H1 (cell line): ENCODE results near the gene SNF8. TPM values are rescaled to one million over a fixed set of nuclear protein-coding genes. Genes with fewer than 3 reads are reported as not detected.
A peak's percentile ranks its signal among the peaks of the same experiment; 100 is the strongest.

Experiments used
- CTCF ChIA-PET: fragments of 300-600 bp; sonication (Branson Sonifier 250); formaldehyde crosslinking; loops from one replicate; lab custom pipeline; 2021; ENCODE audit not compliant: partially characterized antibody; lab: Charles Lee
- POLR2A ChIA-PET: fragments of 300-600 bp; sonication (Branson Sonifier 250); formaldehyde crosslinking; loops from one replicate; lab custom pipeline; 2021; ENCODE audit warnings: inconsistent platforms; ENCODE audit not compliant: partially characterized antibody; lab: Charles Lee
- DNase-seq, 2 experiments: peaks; one replicate each; pipeline versions ENCODE4 v3.0.0 to v3.0.0-alpha.2; 2010 to 2022; ENCODE audit warnings: low spot score in 2 of 2, low read depth in 1 of 2, mixed read lengths in 1 of 2
- FAIRE-seq: peaks from 2 replicates; lab custom pipeline; 2011; peaks lifted over from hg19 to GRCh38; lab: Jason Lieb, UNC
- H2AFZ ChIP-seq: 2 replicates; pipeline ENCODE4 v1.8.1; 2012; ENCODE audit warnings: low read length, inconsistent platforms
- H2AK5ac ChIP-seq: 2 replicates; pipeline ENCODE4 v1.6.1; 2013; ENCODE audit warnings: low read depth, low read length
- H2BK120ac ChIP-seq: replicated peaks from 2 replicates; pipeline ENCODE3; 2013; ENCODE audit warnings: low read depth, low read length, inconsistent platforms
- H2BK12ac ChIP-seq: 2 replicates; pipeline ENCODE4 v1.6.1; 2013; ENCODE audit warnings: low read depth, low read length
- H2BK15ac ChIP-seq: 2 replicates; pipeline ENCODE4 v1.6.1; 2013; ENCODE audit warnings: low read length
- H2BK20ac ChIP-seq: 2 replicates; pipeline ENCODE4 v1.6.1; 2013; ENCODE audit warnings: low read length
- H2BK5ac ChIP-seq: 2 replicates; pipeline ENCODE4 v1.6.1; 2013; ENCODE audit warnings: low read depth, low read length
- H3K14ac ChIP-seq: 2 replicates; pipeline ENCODE4 v1.6.1; 2013; ENCODE audit warnings: inconsistent platforms; ENCODE audit not compliant: insufficient read length
- H3K18ac ChIP-seq: 2 replicates; pipeline ENCODE4 v1.6.1; 2013; ENCODE audit warnings: low read length; ENCODE audit errors: extremely low read depth
- H3K23ac ChIP-seq: 2 replicates; pipeline ENCODE4 v1.6.1; 2013; ENCODE audit warnings: inconsistent platforms; ENCODE audit not compliant: insufficient read length
- H3K23me2 ChIP-seq: 2 replicates; pipeline ENCODE4 v1.6.1; 2013; ENCODE audit warnings: low read depth, low read length
- H3K27ac ChIP-seq: 2 replicates; pipeline ENCODE4 v1.6.1; 2011; ENCODE audit warnings: low read depth, low read length, inconsistent platforms
- H3K27me3 ChIP-seq, 4 experiments: replicated peaks in 1 of 4; 1 replicate in 1 of 4; 2 replicates in 3 of 4; pipeline versions ENCODE4 v1.6.1 to v1.8.1; 2011 to 2013; ENCODE audit warnings: low read length in 3 of 4, mild to moderate bottlenecking in 3 of 4, inconsistent platforms in 2 of 4, mixed read lengths in 2 of 4, moderate library complexity in 1 of 4; ENCODE audit not compliant: control insufficient read depth in 3 of 4, insufficient read depth in 3 of 4; ENCODE audit errors: extremely low read depth in 1 of 4
- H3K36me3 ChIP-seq, 4 experiments: 2 replicates each; pipeline versions ENCODE4 v1.6.1 to v1.8.1; 2011 to 2013; ENCODE audit warnings: mild to moderate bottlenecking in 4 of 4, low read length in 3 of 4, moderate library complexity in 2 of 4, control low read depth in 1 of 4, inconsistent platforms in 1 of 4; ENCODE audit not compliant: insufficient read depth in 4 of 4, control insufficient read depth in 2 of 4
- H3K4ac ChIP-seq: replicated peaks from 2 replicates; pipeline ENCODE3; 2013; ENCODE audit warnings: low read length, low read depth, mixed read lengths, inconsistent platforms; ENCODE audit not compliant: insufficient read length
- H3K4me1 ChIP-seq, 4 experiments: replicated peaks in 1 of 4; 1 replicate in 1 of 4; 2 replicates in 3 of 4; pipeline versions ENCODE4 v1.6.1 to v1.8.1; 2011 to 2013; ENCODE audit warnings: low read length in 3 of 4, inconsistent platforms in 2 of 4, mixed read lengths in 1 of 4; ENCODE audit not compliant: insufficient read depth in 4 of 4, control insufficient read depth in 3 of 4
- H3K4me2 ChIP-seq, 2 experiments: 2 replicates each; pipeline versions ENCODE4 v1.6.1 to v1.8.1; 2011 to 2013; ENCODE audit warnings: low read depth in 2 of 2, low read length in 2 of 2, control low read depth in 1 of 2, inconsistent platforms in 1 of 2, mild to moderate bottlenecking in 1 of 2; ENCODE audit not compliant: insufficient read depth in 1 of 2
- H3K4me3 ChIP-seq, 4 experiments: fragments of 200-600, 300-600 bp in 1 of 4; sonication (generic), shearing (Covaris generic), sonication (Bioruptor Twin) in 1 of 4; 2 replicates each; pipeline versions ENCODE4 v1.5.1 to v1.8.1; 2011 to 2016; ENCODE audit warnings: low read length in 4 of 4, low read depth in 3 of 4, control low read depth in 2 of 4, inconsistent platforms in 2 of 4, mild to moderate bottlenecking in 2 of 4, mixed read lengths in 1 of 4, moderate library complexity in 1 of 4; ENCODE audit not compliant: insufficient read depth in 2 of 4; ENCODE audit errors: extremely low read depth in 1 of 4
- H3K56ac ChIP-seq: replicated peaks from 2 replicates; pipeline ENCODE3; 2013; ENCODE audit warnings: low read depth, mild to moderate bottlenecking, mixed read lengths, low read length, inconsistent platforms; ENCODE audit not compliant: insufficient read length
- H3K79me1 ChIP-seq: 2 replicates; pipeline ENCODE4 v1.6.1; 2013; ENCODE audit warnings: low read depth, low read length, control low read depth
- H3K79me2 ChIP-seq, 2 experiments: 2 replicates each; pipeline versions ENCODE4 v1.6.1 to v1.8.1; 2012 to 2013; ENCODE audit warnings: low read length in 2 of 2, mild to moderate bottlenecking in 2 of 2, inconsistent platforms in 1 of 2; ENCODE audit not compliant: insufficient read depth in 2 of 2, control insufficient read depth in 1 of 2
- H3K9ac ChIP-seq, 4 experiments: replicated peaks in 1 of 4; 1 replicate in 1 of 4; 2 replicates in 3 of 4; pipeline versions ENCODE4 v1.6.1 to v1.8.1; 2011 to 2013; ENCODE audit warnings: low read depth in 3 of 4, low read length in 3 of 4, control low read depth in 2 of 4, mild to moderate bottlenecking in 2 of 4, moderate library complexity in 2 of 4, inconsistent platforms in 1 of 4; ENCODE audit errors: extremely low read depth in 1 of 4
- H3K9me3 ChIP-seq, 2 experiments: 2 replicates each; pipeline versions ENCODE4 v1.6.1 to v1.8.1; 2012 to 2013; ENCODE audit warnings: mild to moderate bottlenecking in 2 of 2, moderate library complexity in 2 of 2, control low read depth in 1 of 2, inconsistent platforms in 1 of 2, low read depth in 1 of 2, low read length in 1 of 2, mixed read lengths in 1 of 2; ENCODE audit not compliant: insufficient read depth in 2 of 2
- H4K20me1 ChIP-seq, 2 experiments: replicated peaks in 1 of 2; 2 replicates each; pipeline versions ENCODE3 to v1.8.1; 2011 to 2013; ENCODE audit warnings: inconsistent platforms in 2 of 2, low read length in 2 of 2, mild to moderate bottlenecking in 1 of 2; ENCODE audit not compliant: insufficient read depth in 2 of 2, control insufficient read depth in 1 of 2
- H4K5ac ChIP-seq: 2 replicates; pipeline ENCODE4 v1.6.1; 2013; ENCODE audit warnings: low read length, low read depth, mixed read lengths, inconsistent platforms; ENCODE audit not compliant: insufficient read length
- H4K8ac ChIP-seq: 2 replicates; pipeline ENCODE4 v1.8.0; 2013; ENCODE audit warnings: mild to moderate bottlenecking, moderate library complexity, low read length, inconsistent platforms; ENCODE audit not compliant: insufficient read depth; ENCODE audit errors: extremely low read depth
- H4K91ac ChIP-seq: replicated peaks from 2 replicates; pipeline ENCODE3; 2013; ENCODE audit warnings: low read length, mixed read lengths, inconsistent platforms; ENCODE audit not compliant: insufficient read length
- EZH2 ChIP-seq: fragments of 200-600 bp; sonication (generic); IDR thresholded peaks from 2 replicates; pipeline ENCODE4 v1.7.1; 2012; ENCODE audit warnings: low read depth, mild to moderate bottlenecking, moderate library complexity, low read length, inconsistent platforms; ENCODE audit not compliant: severe bottlenecking
- GABPA ChIP-seq: IDR thresholded peaks from 2 replicates; pipeline ENCODE4 v1.6.1; 2011; ENCODE audit warnings: mild to moderate bottlenecking, low read length, moderate library complexity, borderline replicate concordance; ENCODE audit not compliant: insufficient read depth
- HDAC2 ChIP-seq, 2 experiments: fragments of 300-600 bp in 1 of 2; sonication (generic) in 1 of 2; IDR thresholded peaks; 2 replicates each; pipeline ENCODE4 v1.6.1; 2011 to 2012; ENCODE audit warnings: low read depth in 2 of 2, low read length in 2 of 2, mild to moderate bottlenecking in 2 of 2, moderate library complexity in 2 of 2, borderline replicate concordance in 1 of 2, inconsistent platforms in 1 of 2
- POLR2A ChIP-seq, 2 experiments: IDR thresholded peaks; 1 replicate in 1 of 2; 2 replicates in 1 of 2; pipeline ENCODE4 v1.6.1; 2011; ENCODE audit warnings: low read depth in 2 of 2, low read length in 2 of 2, mild to moderate bottlenecking in 2 of 2; ENCODE audit errors: control extremely low read depth in 1 of 2
- POLR2AphosphoS5 ChIP-seq: IDR thresholded peaks from 2 replicates; pipeline ENCODE4 v1.6.1; 2011; ENCODE audit warnings: low read depth, low read length
- RNF2 ChIP-seq: fragments of 200-900, 300-1000 bp; sonication (generic); IDR thresholded peaks from 2 replicates; pipeline ENCODE4 v1.7.1; 2016; ENCODE audit warnings: borderline replicate concordance, low read depth, mild to moderate bottlenecking, antibody characterized with exemption, low read length; ENCODE audit not compliant: poor library complexity, severe bottlenecking; ENCODE audit errors: missing control alignments
- SIN3A ChIP-seq, 2 experiments: IDR thresholded peaks in 1 of 2; conservative IDR thresholded peaks in 1 of 2; 2 replicates each; pipeline ENCODE4 v1.6.1; 2011 to 2012; ENCODE audit warnings: low read length in 2 of 2, improper control_type of control experiment in 1 of 2, low read depth in 1 of 2, mild to moderate bottlenecking in 1 of 2
- TAF7 ChIP-seq: optimal IDR thresholded peaks from 2 replicates; pipeline ENCODE3; 2011; ENCODE audit warnings: low read depth, mild to moderate bottlenecking, inconsistent platforms, low read length, moderate library complexity, borderline replicate concordance
- WGBS, 2 experiments: shearing (Covaris generic) in 1 of 2; methylation state at CpG; one replicate each; pipeline versions ENCODE4 v1.1.6 to v1.1.7; 2013 to 2015; ENCODE audit warnings: low lambda C conversion rate in 2 of 2, mixed read lengths in 2 of 2, inconsistent platforms in 1 of 2, low coverage in 1 of 2, missing lambda C conversion rate in 1 of 2; ENCODE audit not compliant: insufficient replicate concordance in 2 of 2, insufficient coverage in 1 of 2, insufficient read length in 1 of 2; ENCODE audit errors: extremely low coverage in 1 of 2, missing lambda C conversion rate in 1 of 2; 5-methylcytosine and 5-hydroxymethylcytosine counted together
- polyA plus RNA-seq, 7 experiments: library from polyadenylated mRNA; depleted of rRNA in 3 of 7; stranded (reverse) in 5 of 7; unstranded in 2 of 7; fragments of >200 nt in 5 of 7; fragments of 200-250 nt in 2 of 7; gene quantifications; 1 replicate in 5 of 7; 2 replicates in 1 of 7; 4 replicates in 1 of 7; pipeline versions ENCODE4 v1.2.1 to v1.2.3, GENCODE V29; 2011 to 2013; ENCODE audit warnings: missing spikeins in 2 of 7, mixed read lengths in 2 of 7
- total RNA-seq: library from RNA; stranded (reverse); fragmentation: NEBNext Ultra II Directional; extraction: Animal tissue kit (Norgen Biotek cat#: 25700); gene quantifications from 2 replicates; pipeline ENCODE4 v1.2.1, GENCODE V29; 2021
- TF ChIP-seq, protein P1 (sequence below): IDR thresholded peaks from 2 replicates; pipeline ENCODE4 v1.6.1; 2012; ENCODE audit warnings: inconsistent platforms

Gene SNF8
- total and polyA plus RNA-seq, 2 of the 8 experiments (the other 6 are each of a cell fraction or from before 2014, with no cell fraction given) = 132 to 133 TPM

DNA sequence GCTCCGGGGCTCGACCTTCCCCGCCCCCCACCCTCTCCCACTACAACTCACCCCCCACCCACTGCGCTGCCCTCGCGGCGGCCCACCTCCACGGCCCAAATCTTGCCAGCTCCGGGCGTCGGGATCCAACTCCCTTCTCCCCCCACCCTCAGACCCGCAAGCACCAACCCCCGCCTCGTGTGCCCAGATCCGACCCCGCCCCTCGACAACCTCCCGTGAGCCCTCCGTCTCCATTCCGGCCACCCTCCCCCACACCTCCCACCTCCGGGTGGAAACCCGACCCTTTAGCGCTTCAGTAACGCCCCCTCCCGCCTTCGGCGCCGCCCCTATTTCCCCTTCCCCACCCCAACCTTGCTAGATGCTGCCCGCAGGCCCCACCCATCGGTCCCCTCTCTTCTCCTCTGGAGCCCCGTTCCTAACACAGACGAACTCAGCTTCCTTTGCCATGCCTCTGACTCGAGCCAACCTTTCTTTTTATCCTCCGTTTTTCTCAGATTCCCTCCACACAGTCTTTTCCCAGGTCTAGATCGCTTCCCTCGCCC, 35.7 kb downstream of the SNF8 start:
- peak overlapping the region; percentile 81 to 88 for H3K4me2 ChIP-seq
- H3K27me3 ChIP-seq = no peaks in the 10 kb centered on the region
- no peak overlapping the region for H3K14ac ChIP-seq
- H2BK15ac ChIP-seq = no peak overlapping the region
- H3K23me2 ChIP-seq = peaks cover 8% of the 10 kb centered on the region
- H4K5ac ChIP-seq = no peak overlapping the region
- peak overlapping the region; percentile 74 to 97 (median 80) for H3K4me3 ChIP-seq
- FAIRE-seq = no peak
- no peak overlapping the region for H3K23ac ChIP-seq
- WGBS, 2 experiments = 2% methylated on average over 7 of the region's 36 CpGs; no CpG with 5 or more reads in 1 of the 2 experiments
- H4K91ac ChIP-seq = no peak overlapping the region
- H3K79me1 ChIP-seq = peaks cover 21% of the 10 kb centered on the region
- peak overlapping the region; percentile 72 for H3K56ac ChIP-seq
- peaks cover 0 to 38% (median 17%) of the 10 kb centered on the region in 4 experiments; a peak in 7 of 8 replicates for H3K36me3 ChIP-seq
- ChIA-PET POLR2A (interaction anchor here (0.6 to 8.2 kb wide), 24 partner anchors 11 to 145 kb away, joined by 3 to 93 read pairs (median 4); partner anchors contain the start of genes ATP5MC1, IGF2BP1, SNF8 and TTLL6), CTCF (interaction anchor here (0.5 to 2.2 kb wide), 5 partner anchors 15 to 204 kb away, joined by 3 to 16 read pairs (median 5); partner anchors contain the start of gene ATP5MC1)
- H3K9ac ChIP-seq = peak overlapping the region; percentile 79 to 92 (median 88)
- no peaks in the 10 kb centered on the region for H3K9me3 ChIP-seq
- peaks cover 21 to 49% of the 10 kb centered on the region in 2 experiments for H3K79me2 ChIP-seq
- H2BK12ac ChIP-seq = no peak overlapping the region
- peak overlapping the region; percentile 93 for H3K18ac ChIP-seq
- peaks cover 5 to 17% (median 6%) of the 10 kb centered on the region in 4 experiments for H3K4me1 ChIP-seq
- peak overlapping the region; percentile 81; the same call in 1 of the 2 replicates for H3K27ac ChIP-seq
- no peak overlapping the region for H2BK120ac ChIP-seq
- no peak overlapping the region for H3K4ac ChIP-seq
- H2BK5ac ChIP-seq = peak overlapping the region; percentile 78
- no peak overlapping the region for H2BK20ac ChIP-seq
- peaks cover 9 to 22% of the 10 kb centered on the region in 2 experiments for H4K20me1 ChIP-seq
- no peak overlapping the region for H2AK5ac ChIP-seq
- no peak overlapping the region for H2AFZ ChIP-seq
- DNase-seq = peak; percentile 88 to 95
- no peak overlapping the region for H4K8ac ChIP-seq
- TF ChIP-seq EZH2 (no peak), HDAC2 (IDR thresholded peaks at IDR 0.05; ENCODE audit: borderline replicate concordance in 1 of 2, low read depth in 2 of 2, low read length in 2 of 2) (no peak), SIN3A (conservative IDR thresholded peaks at IDR 0.05 in 1 of 2, IDR thresholded peaks at IDR 0.05 in 1 of 2; ENCODE audit: low read depth in 1 of 2, low read length in 2 of 2) (no peak), TAF7 (no peak), RNF2 (no peak), POLR2AphosphoS5 (peak; percentile 34; the same call in 1 of the 2 replicates), POLR2A (IDR thresholded peaks at IDR 0.05; ENCODE audit: control extremely low read depth in 1 of 2, low read depth in 2 of 2, low read length in 2 of 2) (peak in 1 of 2 experiments; percentile 37; a peak in 1 of 3 replicates), GABPA (no peak)
- TF ChIP-seq, protein P1, sequence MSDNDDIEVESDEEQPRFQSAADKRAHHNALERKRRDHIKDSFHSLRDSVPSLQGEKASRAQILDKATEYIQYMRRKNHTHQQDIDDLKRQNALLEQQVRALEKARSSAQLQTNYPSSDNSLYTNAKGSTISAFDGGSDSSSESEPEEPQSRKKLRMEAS = peak; percentile 70
